K562 treated with DMSO at 1 percent for 24 hours (cell line): ENCODE data around the gene RAX2. TPM values are rescaled to one million over a fixed set of nuclear protein-coding genes. Genes with fewer than 3 reads are reported as not detected.

ENCODE experiments used
- total RNA-seq: library from RNA; unstranded; fragments of 300-600 nt; gene quantifications from 2 replicates; pipeline ENCODE4 v1.2.3, GENCODE V29; 2022; ENCODE audit warnings: low read depth; ENCODE audit not compliant: insufficient read depth

The RAX2 gene
- total RNA-seq = not detected in 2 replicates

DNA sequence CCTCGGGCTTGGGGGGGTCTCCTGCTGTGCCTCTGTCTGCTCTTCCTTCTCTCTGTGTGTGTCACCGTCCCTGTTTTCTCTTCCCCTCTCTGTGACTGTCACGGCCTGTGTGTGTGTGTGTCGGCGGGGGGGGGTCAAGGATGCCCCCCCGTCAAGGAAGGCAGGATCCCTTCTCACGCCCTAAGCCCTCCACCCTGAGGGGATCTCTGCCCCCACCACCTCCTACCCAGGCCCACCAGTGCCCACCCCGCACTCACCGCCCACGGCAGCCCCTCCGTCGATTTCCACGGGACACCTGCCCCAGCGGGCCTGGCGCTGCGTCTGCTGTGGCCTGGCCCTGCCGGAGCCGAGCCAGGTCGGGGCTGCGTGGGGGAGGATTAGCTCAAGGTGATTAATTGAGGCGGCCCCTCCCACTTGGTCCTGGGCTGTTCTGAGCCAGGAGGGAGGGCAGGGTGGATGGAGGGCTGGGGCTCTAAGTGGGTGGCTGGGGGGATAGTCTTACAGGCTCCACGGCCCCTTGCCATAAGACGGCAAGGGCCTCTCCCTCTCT is at the start of gene RAX2:
TSS of gene RAX2 (minus strand) at position 323 of the 550 bp plus-strand sequence. CDS start 486 bp downstream, outside the sequence.

DNA sequence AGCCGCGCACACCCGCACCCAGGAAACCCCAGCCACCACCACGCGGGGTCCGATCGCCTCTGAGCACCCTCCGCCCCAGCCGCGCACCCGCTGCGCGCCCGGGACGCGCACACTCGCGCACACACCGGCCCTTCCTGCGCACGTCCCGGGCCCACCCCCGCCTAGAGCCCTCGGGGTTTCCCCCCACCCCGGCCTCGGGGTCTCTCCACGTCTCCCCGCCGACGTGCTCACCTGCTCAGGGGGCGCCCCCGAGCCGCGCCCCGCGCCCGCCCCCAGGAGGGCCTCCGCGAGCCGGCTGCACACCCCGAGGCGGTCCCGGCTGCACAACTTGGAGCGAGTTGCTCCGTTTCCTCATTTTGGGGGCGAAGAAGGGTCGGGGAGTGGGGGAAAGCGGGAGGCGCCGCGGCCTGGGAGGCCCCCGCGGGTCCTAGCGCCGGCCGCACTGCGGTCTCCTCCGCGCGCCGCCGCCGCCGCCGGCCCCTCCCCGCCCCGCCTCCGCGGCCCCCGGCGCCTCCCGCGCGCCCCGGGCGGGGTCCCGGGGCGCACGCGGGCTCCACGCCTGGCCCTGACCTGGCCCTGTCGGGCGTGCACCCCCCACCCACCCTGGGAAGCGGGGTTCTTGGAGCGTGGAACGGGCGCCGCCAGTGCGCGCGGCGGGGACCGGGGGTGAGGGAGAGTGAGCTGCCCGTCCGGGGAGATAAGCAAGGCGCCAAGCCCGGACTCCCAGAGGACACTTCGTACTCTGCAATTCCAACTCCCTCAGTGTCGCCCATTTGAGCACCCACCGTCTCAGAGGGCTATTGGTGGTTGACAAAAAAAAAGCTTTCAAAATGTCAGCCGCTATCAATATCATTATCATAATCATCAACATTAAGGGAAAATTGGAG is 14.2 kb upstream of the RAX2 start, which contains the start of gene MATK:
TSS of gene MATK (minus strand) at position 444 of the 887 bp plus-strand sequence. CDS start 1,246 bp downstream, outside the sequence.

DNA sequence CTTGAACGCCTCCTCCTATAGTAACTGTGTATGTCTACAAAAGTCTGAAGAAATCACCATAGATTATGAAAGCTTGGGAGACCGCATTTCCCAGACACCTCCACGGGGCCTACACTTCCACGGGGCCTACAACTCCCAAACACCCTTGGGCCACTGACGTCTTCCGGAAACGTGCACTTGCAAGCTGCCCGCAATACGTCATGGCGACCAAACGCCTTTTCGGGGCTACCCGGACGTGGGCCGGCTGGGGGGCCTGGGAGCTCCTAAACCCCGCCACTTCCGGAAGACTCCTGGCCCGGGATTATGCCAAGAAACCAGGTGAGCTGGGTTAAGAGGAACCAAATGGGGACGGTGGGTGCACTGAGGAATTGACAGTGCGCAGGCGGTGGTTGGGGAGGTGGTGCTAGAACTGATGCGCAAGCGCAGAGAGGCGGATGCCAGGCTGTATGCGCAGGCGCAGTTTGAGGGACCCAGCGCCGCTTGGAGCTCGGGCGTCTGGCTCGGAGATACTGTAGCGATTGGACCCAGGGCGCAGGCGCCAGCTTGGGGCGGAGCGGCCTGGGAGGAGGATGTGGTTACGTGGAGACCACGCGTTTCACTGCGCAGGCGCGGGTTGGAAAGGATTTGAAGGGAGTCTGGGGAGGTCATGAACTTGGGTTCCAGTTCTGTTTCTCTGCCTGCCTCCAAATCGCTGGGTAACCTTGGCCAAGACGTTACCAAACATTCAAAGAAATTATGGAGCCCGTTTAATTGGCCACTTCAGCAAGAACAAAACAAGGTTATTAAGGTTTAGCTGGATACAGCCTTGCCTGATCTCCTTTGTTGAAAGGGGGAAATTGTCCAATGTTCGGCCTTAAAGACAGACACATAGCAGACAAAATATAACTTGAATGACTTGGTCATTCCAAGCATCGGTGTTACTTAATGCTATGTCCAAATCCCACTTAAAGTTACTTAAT is 9.2 kb downstream of the RAX2 start, which contains the start of gene MRPL54:
TSS of gene MRPL54 (plus strand) at position 182 of the 959 bp plus-strand sequence. CDS start at position 201, 19 bp downstream.

DNA sequence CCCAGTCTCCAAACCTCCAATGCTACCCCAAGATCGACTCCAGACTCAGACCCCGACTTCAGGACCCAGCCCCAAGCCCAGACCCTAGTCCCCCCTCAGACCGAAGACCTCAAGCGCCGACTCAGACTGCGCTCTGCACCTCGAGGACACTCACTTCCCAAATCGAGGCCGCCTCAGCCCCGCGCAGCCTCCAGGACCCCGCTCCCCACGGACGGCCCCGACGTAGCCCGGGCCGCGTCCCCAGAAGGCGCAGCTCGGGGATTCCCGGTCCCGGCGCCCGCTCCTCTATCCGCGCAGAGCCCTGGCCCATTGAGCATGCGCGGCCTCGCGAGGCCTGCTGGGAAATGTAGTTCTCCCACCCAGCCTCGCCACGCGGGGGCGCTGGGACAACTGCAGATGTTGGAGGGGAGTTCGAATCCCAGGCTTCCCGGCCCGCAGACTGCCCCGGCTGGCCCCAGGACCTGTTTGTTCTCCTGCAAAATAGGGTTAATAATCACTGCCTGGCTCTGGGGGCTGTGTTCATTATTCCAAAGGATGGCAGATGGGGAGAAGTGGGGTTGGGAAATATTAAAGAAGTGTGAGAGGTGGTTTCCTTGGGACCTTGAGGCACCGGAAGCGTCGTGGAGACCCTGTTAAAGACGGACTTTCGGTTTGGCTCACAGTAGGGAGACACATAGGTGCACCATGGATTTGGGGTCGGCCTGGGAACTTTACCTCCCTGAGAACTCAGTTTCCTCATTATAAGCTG is 10.5 kb downstream of the RAX2 start, which contains the start of gene APBA3:
TSS of gene APBA3 (minus strand) at position 311 of the 748 bp plus-strand sequence. CDS start 1,428 bp downstream, outside the sequence.

Other genes starting within 250 kb of the RAX2 start
- not detected in 2 replicates for gene TEKTIP1, start 233.1 kb downstream of the RAX2 start, total RNA-seq
- gene MFSD12, start 214.6 kb downstream of the RAX2 start, total RNA-seq = 162 and 181 TPM in 2 replicates
- gene HMG20B, start 199.3 kb downstream of the RAX2 start, total RNA-seq = 267 and 277 TPM in 2 replicates
- gene GIPC3, start 186.8 kb downstream of the RAX2 start, total RNA-seq = 2.8 and 3.8 TPM in 2 replicates
- gene TBXA2R, start 165.4 kb downstream of the RAX2 start, total RNA-seq = 22.2 and 25.4 TPM in 2 replicates
- gene CACTIN, start 145.4 kb downstream of the RAX2 start, total RNA-seq = 44.0 and 47.1 TPM in 2 replicates
- gene PIP5K1C, start 71.8 kb downstream of the RAX2 start, total RNA-seq = 41.6 and 42.5 TPM in 2 replicates
- 6.8 and 7.5 TPM in 2 replicates for gene TJP3, start 63.8 kb downstream of the RAX2 start, total RNA-seq
- 35.5 and 39.2 TPM in 2 replicates for gene APBA3, start 10.5 kb downstream of the RAX2 start, total RNA-seq
- gene MRPL54, start 9.5 kb downstream of the RAX2 start, total RNA-seq = 60.1 and 66.3 TPM in 2 replicates
- gene MATK, start 14.2 kb upstream of the RAX2 start, total RNA-seq = 8.7 and 9.7 TPM in 2 replicates
- not detected in 2 replicates for gene ZFR2, start 96.8 kb upstream of the RAX2 start, total RNA-seq
- not detected in 2 replicates for gene ATCAY, start 108.5 kb upstream of the RAX2 start, total RNA-seq
- not detected in 2 replicates for gene NMRK2, start 160.8 kb upstream of the RAX2 start, total RNA-seq
- gene DAPK3, start 198.9 kb upstream of the RAX2 start, total RNA-seq = 123 and 133 TPM in 2 replicates
- 4,377 and 5,020 TPM in 2 replicates for gene EEF2, start 213.2 kb upstream of the RAX2 start, total RNA-seq
- 32.2 and 36.5 TPM in 2 replicates for gene PIAS4, start 235.5 kb upstream of the RAX2 start, total RNA-seq